A673 (cell line): ENCODE results near the gene SRD5A3.

ENCODE experiments used
- CTCF ChIP-seq: fragments of 300-800, 200-600 bp; sonication (generic); conservative IDR thresholded peaks from 2 replicates; pipeline ENCODE4 v1.5.1; 2017; ENCODE audit warnings: low read depth, mild to moderate bottlenecking, antibody characterized with exemption, low read length, moderate library complexity, mixed read lengths
- EZH2 ChIP-seq: fragments of 200-600 bp; sonication (generic); IDR thresholded peaks from 2 replicates; pipeline ENCODE4 v1.6.1; 2017; ENCODE audit warnings: borderline replicate concordance, low read depth, mild to moderate bottlenecking, mixed read lengths, antibody characterized with exemption, low read length; ENCODE audit not compliant: poor library complexity, severe bottlenecking

GRCh38 chr4:55354648-55355047 lies 8.6 kb downstream of the SRD5A3 start:
- no peak for TF ChIP-seq CTCF
- no peak for TF ChIP-seq EZH2
